Superior temporal gyrus (tissue), 1 donor: Measurements from ENCODE around the gene PAF1.
A peak's percentile ranks its signal among the peaks of the same experiment; 100 is the strongest.
"Not testable (repeated sequence)": the region's sequence is repeated elsewhere in the genome, so short reads cannot be mapped to it uniquely, and the experiment has no call there.

Source experiments
- DNase-seq: peaks from one replicate; pipeline ENCODE4 v3.0.0-alpha.2; 2016; ENCODE audit errors: extremely low spot score

PAF1 gene

GRCh38 chr19:39382991-39383828 lies 7.7 kb downstream of the PAF1 start:
- no peak for DNase-seq

GRCh38 chr19:39381910-39382611 lies 8.8 kb downstream of the PAF1 start:
- no peak for DNase-seq

- no peak for DNase-seq
Measured at GRCh38 chr19:39380521-39381502, 10.1 kb downstream of the PAF1 start.

GRCh38 chr19:39379865-39380396 lies 11.0 kb downstream of the PAF1 start:
- peak; percentile 63 for DNase-seq

- not testable (repeated sequence) for DNase-seq
Measured at GRCh38 chr19:39379366-39379765, 11.5 kb downstream of the PAF1 start.

- DNase-seq = no peak
Measured at GRCh38 chr19:39377373-39378362, 13.2 kb downstream of the PAF1 start.

GRCh38 chr19:39375929-39376328 lies 15.0 kb downstream of the PAF1 start:
- no peak for DNase-seq

- no peak for DNase-seq
Measured at GRCh38 chr19:39372941-39373340, 18.0 kb downstream of the PAF1 start.

GRCh38 chr19:39372047-39372802 lies 18.7 kb downstream of the PAF1 start:
- DNase-seq = no peak

- no peak for DNase-seq
Measured at GRCh38 chr19:39370735-39371134, 20.2 kb downstream of the PAF1 start.

- no peak for DNase-seq
Measured at GRCh38 chr19:39369200-39369599, 21.7 kb downstream of the PAF1 start.

- DNase-seq = no peak
Measured at GRCh38 chr19:39365531-39365930, 25.4 kb downstream of the PAF1 start.

GRCh38 chr19:39363901-39364457 lies 26.9 kb downstream of the PAF1 start:
- peak; percentile 94 for DNase-seq

- no peak for DNase-seq
Measured at GRCh38 chr19:39362682-39363657, 27.9 kb downstream of the PAF1 start.

- DNase-seq = no peak
Measured at GRCh38 chr19:39360599-39360998, 30.3 kb downstream of the PAF1 start.

- peak; percentile 15 for DNase-seq
Measured at GRCh38 chr19:39359026-39359425, 31.9 kb downstream of the PAF1 start.

- DNase-seq = no peak
Measured at GRCh38 chr19:39356647-39357046, 34.3 kb downstream of the PAF1 start.

- no peak for DNase-seq
Measured at GRCh38 chr19:39356073-39356472, 34.8 kb downstream of the PAF1 start.
